GM12892 (cell line): ENCODE results near the gene DDI1.

Source experiments
- POLR2A ChIP-seq: IDR thresholded peaks from 2 replicates; pipeline ENCODE4 v1.6.1; 2011; ENCODE audit warnings: low read depth, low read length, control low read depth
- POLR2AphosphoS5 ChIP-seq: IDR thresholded peaks from 2 replicates; pipeline ENCODE4 v1.6.1; 2011; ENCODE audit warnings: low read depth, low read length, control low read depth
- TAF1 ChIP-seq: IDR thresholded peaks from 2 replicates; pipeline ENCODE4 v1.6.1; 2011; ENCODE audit warnings: low read depth, mild to moderate bottlenecking, control low read depth, low read length, borderline replicate concordance

DNA sequence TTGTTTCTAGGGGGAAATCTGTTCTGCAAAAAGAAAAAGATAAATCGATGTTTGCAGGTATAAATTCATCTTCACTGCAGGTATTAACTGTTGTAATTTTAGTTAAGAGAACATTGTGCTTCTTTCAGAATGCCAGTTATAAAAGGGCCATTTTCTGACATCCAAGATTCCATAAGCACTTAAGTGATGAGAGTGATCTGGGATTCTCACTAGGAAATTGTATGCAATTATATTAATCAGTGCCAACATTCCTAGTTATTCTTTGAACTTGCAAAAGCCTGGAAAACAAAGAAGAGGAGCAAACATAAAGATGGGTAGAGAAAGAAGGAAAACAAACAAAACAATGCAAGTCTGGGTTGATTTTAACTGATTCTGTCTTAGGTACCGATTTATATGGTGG, 5.4 kb downstream of the DDI1 start:
- TF ChIP-seq POLR2AphosphoS5 (no peak), POLR2A (no peak), TAF1 (no peak)
